ENCODE data around the gene TSHZ2.

DNA sequence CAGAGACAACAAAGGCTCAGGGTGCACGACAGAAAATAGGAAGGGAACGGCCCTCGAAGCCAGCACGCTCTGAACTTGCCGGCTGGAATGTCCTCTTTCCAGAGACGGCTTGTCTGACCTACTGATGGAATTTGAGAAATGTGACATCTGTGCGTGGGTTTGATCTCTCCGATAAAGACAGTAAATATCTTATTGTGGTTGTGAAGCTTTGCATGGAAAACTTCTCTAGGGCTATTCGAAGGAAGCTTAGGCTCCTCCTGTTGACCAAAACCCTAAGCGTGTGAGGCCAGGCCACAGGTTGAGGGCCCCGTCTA is 374.1 kb downstream of the TSHZ2 start:
- TF ChIP-seq POLR2AphosphoS5 (IDR thresholded peaks at IDR 0.05; ENCODE audit: insufficient read depth in 1 of 2, low read depth in 1 of 2), result no peak
- no peak for TF ChIP-seq POLR2A (IDR thresholded peaks at IDR 0.05)

Measured in vagina (tissue), 2 donors.